Measurements from ENCODE around the gene KIF15. TPM values are rescaled to one million over a fixed set of nuclear protein-coding genes. Genes with fewer than 3 reads are reported as not detected.

KIF15 gene
- polyA plus RNA-seq, 1 donor (not counting 4 experiments of a cell fraction or from before 2014, with no cell fraction given): 2.8 TPM

- TF ChIP-seq EZH2 (IDR thresholded peaks at IDR 0.05; ENCODE audit: low read length) (no peak), CTCF (optimal IDR thresholded peaks at IDR 0.05 in 1 of 3, IDR thresholded peaks at IDR 0.05 in 1 of 3, conservative IDR thresholded peaks at IDR 0.05 in 1 of 3; ENCODE audit: extremely low read depth in 1 of 3, insufficient read depth in 2 of 3, low read length in 3 of 3) (no peak)
- dilution Hi-C loops (cut with MboI; ENCODE audit: extremely low pct_ligation_motif_present, low sequenced_read_pairs): no loop called here
- Histone ChIP-seq H4K20me1 (ENCODE audit: control insufficient read depth, extremely low read depth, insufficient read depth, low read length) (no peaks in the 10 kb centered on the region), H3K27ac (ENCODE audit: control insufficient read depth, insufficient read depth, low read length) (no peak overlapping the region), H3K9me3 (ENCODE audit: control insufficient read depth, low read depth, low read length) (no peaks in the 10 kb centered on the region), H3K79me2 (ENCODE audit: control insufficient read depth, insufficient read depth, low read length) (no peaks in the 10 kb centered on the region), H3K9ac (ENCODE audit: control insufficient read depth, extremely low read depth, insufficient read depth, low read length) (no peak overlapping the region), H3K36me3 (ENCODE audit: control insufficient read depth in 2 of 2, extremely low read depth in 1 of 2, insufficient read depth in 2 of 2, low read length in 2 of 2) (peaks cover 0 to 15% of the 10 kb centered on the region in 2 experiments), H3K27me3 (ENCODE audit: control insufficient read depth, extremely low read depth, insufficient read depth, low read length) (no peaks in the 10 kb centered on the region), H3K4me1 (ENCODE audit: control insufficient read depth, extremely low read depth, insufficient read depth, low read length) (no peaks in the 10 kb centered on the region), H3K4me2 (ENCODE audit: control insufficient read depth, extremely low read depth, insufficient read depth, low read depth, low read length) (no peak overlapping the region), H2AFZ (ENCODE audit: control insufficient read depth, low read length) (no peak overlapping the region), H3K9me1 (ENCODE audit: control insufficient read depth, extremely low read depth, insufficient read depth, low read length) (no peaks in the 10 kb centered on the region), H3K4me3 (ENCODE audit: control insufficient read depth in 2 of 3, extremely low read depth in 1 of 3, insufficient read depth in 2 of 3, low read depth in 1 of 3, low read length in 3 of 3) (no peak overlapping the region)
- DNase-seq (ENCODE audit: low read depth, low spot score): no peak
- no peak for FAIRE-seq
These were observed 40.4 kb downstream of the KIF15 start for GRCh38 chr3:44802011-44802410.

GRCh38 chr3:44803298-44803697 lies 41.7 kb downstream of the KIF15 start:
- H2AFZ ChIP-seq (ENCODE audit: control insufficient read depth, low read length): no peak overlapping the region
- H3K79me2 ChIP-seq (ENCODE audit: control insufficient read depth, insufficient read depth, low read length): no peaks in the 10 kb centered on the region
- no peaks in the 10 kb centered on the region for H3K27me3 ChIP-seq (ENCODE audit: control insufficient read depth, extremely low read depth, insufficient read depth, low read length)
- H3K9ac ChIP-seq (ENCODE audit: control insufficient read depth, extremely low read depth, insufficient read depth, low read length): no peak overlapping the region
- no peaks in the 10 kb centered on the region for H3K9me3 ChIP-seq (ENCODE audit: control insufficient read depth, low read depth, low read length)
- no peak for FAIRE-seq
- H4K20me1 ChIP-seq (ENCODE audit: control insufficient read depth, extremely low read depth, insufficient read depth, low read length): no peaks in the 10 kb centered on the region
- no peak overlapping the region for H3K27ac ChIP-seq (ENCODE audit: control insufficient read depth, insufficient read depth, low read length)
- no peak overlapping the region for H3K4me2 ChIP-seq (ENCODE audit: control insufficient read depth, extremely low read depth, insufficient read depth, low read depth, low read length)
- H3K4me1 ChIP-seq (ENCODE audit: control insufficient read depth, extremely low read depth, insufficient read depth, low read length): no peaks in the 10 kb centered on the region
- no peak for DNase-seq (ENCODE audit: low read depth, low spot score)
- no peaks in the 10 kb centered on the region for H3K9me1 ChIP-seq (ENCODE audit: control insufficient read depth, extremely low read depth, insufficient read depth, low read length)
- TF ChIP-seq EZH2 (IDR thresholded peaks at IDR 0.05; ENCODE audit: low read length): no peak
- TF ChIP-seq CTCF (optimal IDR thresholded peaks at IDR 0.05 in 1 of 3, IDR thresholded peaks at IDR 0.05 in 1 of 3, conservative IDR thresholded peaks at IDR 0.05 in 1 of 3; ENCODE audit: extremely low read depth in 1 of 3, insufficient read depth in 2 of 3, low read length in 3 of 3): no peak
- H3K4me3 ChIP-seq (ENCODE audit: control insufficient read depth in 2 of 3, extremely low read depth in 1 of 3, insufficient read depth in 2 of 3, low read depth in 1 of 3, low read length in 3 of 3): no peak overlapping the region
- dilution Hi-C loops (cut with MboI; ENCODE audit: extremely low pct_ligation_motif_present, low sequenced_read_pairs): no loop called here
- H3K36me3 ChIP-seq (ENCODE audit: control insufficient read depth in 2 of 2, extremely low read depth in 1 of 2, insufficient read depth in 2 of 2, low read length in 2 of 2): peaks cover 0 to 15% of the 10 kb centered on the region in 2 experiments
